ENCODE results near the gene IRX1.

IRX1 gene

GRCh38 chr5:3595006-3595961, at the start of gene IRX1:
Gene IRX1, plus strand, starts transcription at chr5:3595832. Its CDS starts 274 bp downstream, at chr5:3596106.
- no peak within 1 kb of the TSS for H3K4me3 ChIP-seq (ENCODE audit: low read depth, low read length)
- TF ChIP-seq MAX (IDR thresholded peaks at IDR 0.05; ENCODE audit: low read depth, low read length) (no peak), CTCF (IDR thresholded peaks at IDR 0.05; ENCODE audit: low read depth, low read length) (no peak), MYC (IDR thresholded peaks at IDR 0.05; ENCODE audit: low read depth, low read length) (no peak), POLR2A (IDR thresholded peaks at IDR 0.05; ENCODE audit: extremely low read depth, insufficient read length) (no peak)
- no peak for DNase-seq (ENCODE audit: low read depth)

- no peak overlapping the region for H3K4me3 ChIP-seq (ENCODE audit: low read depth, low read length)
- DNase-seq (ENCODE audit: low read depth): no peak
- TF ChIP-seq POLR2A (IDR thresholded peaks at IDR 0.05; ENCODE audit: extremely low read depth, insufficient read length) (no peak), CTCF (IDR thresholded peaks at IDR 0.05; ENCODE audit: low read depth, low read length) (no peak), MYC (IDR thresholded peaks at IDR 0.05; ENCODE audit: low read depth, low read length) (no peak), MAX (IDR thresholded peaks at IDR 0.05; ENCODE audit: low read depth, low read length) (no peak)
These were observed 49.6 kb upstream of the IRX1 start for GRCh38 chr5:3546028-3546427.

- TF ChIP-seq MAX (IDR thresholded peaks at IDR 0.05; ENCODE audit: low read depth, low read length) (no peak), MYC (IDR thresholded peaks at IDR 0.05; ENCODE audit: low read depth, low read length) (no peak), POLR2A (IDR thresholded peaks at IDR 0.05; ENCODE audit: extremely low read depth, insufficient read length) (no peak), CTCF (IDR thresholded peaks at IDR 0.05; ENCODE audit: low read depth, low read length) (no peak)
- no peak for DNase-seq (ENCODE audit: low read depth)
- H3K4me3 ChIP-seq (ENCODE audit: low read depth, low read length): no peak overlapping the region
These were observed 31.5 kb upstream of the IRX1 start for GRCh38 chr5:3564116-3564515.

- no peak overlapping the region for H3K4me3 ChIP-seq (ENCODE audit: low read depth, low read length)
- DNase-seq (ENCODE audit: low read depth): no peak
- TF ChIP-seq MAX (IDR thresholded peaks at IDR 0.05; ENCODE audit: low read depth, low read length) (no peak), MYC (IDR thresholded peaks at IDR 0.05; ENCODE audit: low read depth, low read length) (no peak), POLR2A (IDR thresholded peaks at IDR 0.05; ENCODE audit: extremely low read depth, insufficient read length) (no peak), CTCF (IDR thresholded peaks at IDR 0.05; ENCODE audit: low read depth, low read length) (no peak)
These were observed 30.7 kb upstream of the IRX1 start for GRCh38 chr5:3564827-3565518.

- TF ChIP-seq POLR2A (IDR thresholded peaks at IDR 0.05; ENCODE audit: extremely low read depth, insufficient read length) (no peak), CTCF (IDR thresholded peaks at IDR 0.05; ENCODE audit: low read depth, low read length) (no peak), MAX (IDR thresholded peaks at IDR 0.05; ENCODE audit: low read depth, low read length) (no peak), MYC (IDR thresholded peaks at IDR 0.05; ENCODE audit: low read depth, low read length) (no peak)
- DNase-seq (ENCODE audit: low read depth): no peak
- H3K4me3 ChIP-seq (ENCODE audit: low read depth, low read length): no peak overlapping the region
These were observed 10.7 kb upstream of the IRX1 start for GRCh38 chr5:3584724-3585531.
